HEK293 (cell line): ENCODE measurements around the gene MYOCOS.

Source experiments
- HOXA7 ChIP-seq: sonication (generic); formaldehyde crosslinking; IDR thresholded peaks from 2 replicates; pipeline ENCODE4 v1.8.1; 2022; ENCODE audit warnings: missing genetic modification reagents, borderline replicate concordance
- ZNF175 ChIP-seq: fragments of 450-650 bp; formaldehyde crosslinking; IDR thresholded peaks from 2 replicates; pipeline ENCODE4 v1.5.1; 2016; ENCODE audit warnings: missing biosample characterization, missing genetic modification characterization
- ZNF837 ChIP-seq: fragments of 450-650 bp; formaldehyde crosslinking; IDR thresholded peaks from 2 replicates; pipeline ENCODE4 v1.5.1; 2016; ENCODE audit warnings: missing biosample characterization, missing genetic modification characterization
- TF ChIP-seq, protein P1 (sequence below): sonication (generic); formaldehyde crosslinking; IDR thresholded peaks from 2 replicates; pipeline ENCODE4 v1.8.1; 2022; ENCODE audit warnings: mild to moderate bottlenecking, moderate library complexity, missing genetic modification reagents

DNA sequence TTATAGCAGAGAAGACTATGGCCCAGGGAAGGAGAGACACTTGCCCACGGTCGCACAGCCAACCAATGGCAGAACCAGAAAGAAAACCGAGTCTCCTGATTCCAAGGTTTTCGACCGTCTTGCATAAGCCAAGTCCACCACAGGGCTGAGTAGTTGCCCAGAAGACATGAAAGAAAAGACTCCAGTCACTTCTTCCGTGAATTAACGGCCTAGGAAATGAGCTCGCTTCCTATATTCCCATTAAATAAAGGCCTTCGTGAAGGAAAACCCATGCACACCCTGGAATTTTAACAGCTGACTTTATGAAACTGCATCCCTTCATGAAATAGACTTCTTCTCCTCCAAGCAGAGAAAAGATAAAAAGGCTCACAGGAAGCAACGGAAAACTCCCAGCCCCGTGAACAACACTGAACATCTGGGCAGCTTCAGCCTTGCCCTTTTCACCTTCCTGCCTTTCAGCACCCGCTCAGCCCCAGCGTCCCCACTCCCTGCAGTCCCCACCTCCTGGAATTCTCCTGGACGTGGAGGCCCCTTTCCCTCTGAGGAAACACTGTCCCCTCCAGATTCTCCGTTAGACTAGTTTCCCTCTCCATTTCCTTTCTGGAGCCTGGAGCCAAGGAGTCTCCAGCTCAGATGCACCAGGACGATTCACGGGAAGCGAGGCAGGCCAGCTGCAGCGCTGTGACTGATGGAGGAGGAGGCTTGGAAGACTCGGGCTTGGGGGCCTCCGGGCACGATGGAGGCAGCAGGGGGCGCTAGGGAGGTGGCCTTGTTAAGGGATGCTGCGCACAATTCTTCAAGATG is 33.1 kb downstream of the MYOCOS start:
- no peak for TF ChIP-seq ZNF837 (tag by site-specific recombination)
- TF ChIP-seq, protein P1, sequence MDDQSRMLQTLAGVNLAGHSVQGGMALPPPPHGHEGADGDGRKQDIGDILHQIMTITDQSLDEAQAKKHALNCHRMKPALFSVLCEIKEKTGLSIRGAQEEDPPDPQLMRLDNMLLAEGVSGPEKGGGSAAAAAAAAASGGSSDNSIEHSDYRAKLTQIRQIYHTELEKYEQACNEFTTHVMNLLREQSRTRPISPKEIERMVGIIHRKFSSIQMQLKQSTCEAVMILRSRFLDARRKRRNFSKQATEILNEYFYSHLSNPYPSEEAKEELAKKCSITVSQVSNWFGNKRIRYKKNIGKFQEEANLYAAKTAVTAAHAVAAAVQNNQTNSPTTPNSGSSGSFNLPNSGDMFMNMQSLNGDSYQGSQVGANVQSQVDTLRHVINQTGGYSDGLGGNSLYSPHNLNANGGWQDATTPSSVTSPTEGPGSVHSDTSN = no peak
- no peak for TF ChIP-seq HOXA7
- TF ChIP-seq ZNF175 (tag by site-specific recombination) = no peak
